Measurements from ENCODE around the gene VPS33A.

The VPS33A gene

GRCh38 chr12:122250047-122250446 is 16.2 kb downstream of the VPS33A start:
- DNase-seq: no peak

- DNase-seq: no peak
Measured at GRCh38 chr12:122245553-122245952, 20.7 kb downstream of the VPS33A start.

GRCh38 chr12:122244565-122245371 is 21.5 kb downstream of the VPS33A start:
- DNase-seq: no peak

GRCh38 chr12:122243965-122244364 is 22.3 kb downstream of the VPS33A start:
- no peak for DNase-seq

GRCh38 chr12:122238861-122239260 is 27.4 kb downstream of the VPS33A start:
- DNase-seq: no peak

GRCh38 chr12:122235741-122236140 is 30.6 kb downstream of the VPS33A start:
- DNase-seq: no peak

GRCh38 chr12:122232691-122233090 is 33.6 kb downstream of the VPS33A start:
- no peak for DNase-seq

GRCh38 chr12:122230798-122231197 is 35.5 kb downstream of the VPS33A start:
- DNase-seq: no peak

GRCh38 chr12:122228092-122228491 is 38.2 kb downstream of the VPS33A start:
- no peak for DNase-seq

- peak; percentile 9 for DNase-seq
Measured at GRCh38 chr12:122227341-122227740, 39.0 kb downstream of the VPS33A start.

- DNase-seq: no peak
Measured at GRCh38 chr12:122226366-122227125, 39.7 kb downstream of the VPS33A start.

- peak; percentile 100 for DNase-seq
Measured at GRCh38 chr12:122225683-122226365, 40.5 kb downstream of the VPS33A start, which contains the start of gene DIABLO. DIABLO (minus strand) TSS chr12:122226052; CDS start chr12:122226014, 38 bp downstream.

GRCh38 chr12:122216445-122216844 is 49.8 kb downstream of the VPS33A start:
- DNase-seq: no peak

GRCh38 chr12:122215771-122216170 is 50.5 kb downstream of the VPS33A start:
- no peak for DNase-seq

- DNase-seq: no peak
Measured at GRCh38 chr12:122208073-122208820, 58.0 kb downstream of the VPS33A start.

- DNase-seq: no peak
Measured at GRCh38 chr12:122207391-122207790, 58.9 kb downstream of the VPS33A start.

- no peak for DNase-seq
Measured at GRCh38 chr12:122206976-122207375, 59.3 kb downstream of the VPS33A start.

- no peak for DNase-seq
Measured at GRCh38 chr12:122206111-122206881, 60.0 kb downstream of the VPS33A start.

GRCh38 chr12:122205053-122205925 is 61.0 kb downstream of the VPS33A start:
- no peak for DNase-seq

- DNase-seq: peak; percentile 34
Measured at GRCh38 chr12:122204167-122205052, 61.9 kb downstream of the VPS33A start.
